Suprapubic skin (tissue), 4 donors: ENCODE data around the gene PI4KB.

Source experiments
- CTCF ChIP-seq, 2 donors: fragments of 200-600 bp in 1 of 2; fragments of 450-650 bp in 1 of 2; sonication (generic) in 1 of 2; IDR thresholded peaks; one replicate each; pipeline ENCODE4 v1.5.1; 2016 to 2019; ENCODE audit warnings: antibody characterized with exemption in 2 of 2, mild to moderate bottlenecking in 1 of 2, moderate library complexity in 1 of 2
- EP300 ChIP-seq: sonication (generic); formaldehyde crosslinking; IDR thresholded peaks from one replicate; pipeline ENCODE4 v1.6.1; 2017; ENCODE audit warnings: antibody characterized with exemption
- POLR2A ChIP-seq, 2 donors: fragments of 450-650 bp; IDR thresholded peaks; one replicate each; pipeline ENCODE4 v1.6.1; 2017; ENCODE audit warnings: antibody characterized with exemption in 2 of 2, mild to moderate bottlenecking in 2 of 2, moderate library complexity in 2 of 2
- POLR2AphosphoS5 ChIP-seq, 3 donors: sonication (generic); formaldehyde crosslinking; IDR thresholded peaks; one replicate each; pipeline ENCODE4 v1.6.1; 2017; ENCODE audit warnings: antibody characterized with exemption in 3 of 3

GRCh38 chr1:151367658-151368392, 40.6 kb upstream of the PI4KB start:
- TF ChIP-seq POLR2A (IDR thresholded peaks at IDR 0.05): no peak
- no peak for TF ChIP-seq CTCF (IDR thresholded peaks at IDR 0.05)
- TF ChIP-seq POLR2AphosphoS5 (IDR thresholded peaks at IDR 0.05): no peak
- TF ChIP-seq EP300: no peak
